ENCODE measurements around the gene FUT2.
A peak's percentile ranks its signal among the peaks of the same experiment; 100 is the strongest.
"Not testable (repeated sequence)": the region's sequence is repeated elsewhere in the genome, so short reads cannot be mapped to it uniquely, and the experiment has no call there.

Gene FUT2

DNA sequence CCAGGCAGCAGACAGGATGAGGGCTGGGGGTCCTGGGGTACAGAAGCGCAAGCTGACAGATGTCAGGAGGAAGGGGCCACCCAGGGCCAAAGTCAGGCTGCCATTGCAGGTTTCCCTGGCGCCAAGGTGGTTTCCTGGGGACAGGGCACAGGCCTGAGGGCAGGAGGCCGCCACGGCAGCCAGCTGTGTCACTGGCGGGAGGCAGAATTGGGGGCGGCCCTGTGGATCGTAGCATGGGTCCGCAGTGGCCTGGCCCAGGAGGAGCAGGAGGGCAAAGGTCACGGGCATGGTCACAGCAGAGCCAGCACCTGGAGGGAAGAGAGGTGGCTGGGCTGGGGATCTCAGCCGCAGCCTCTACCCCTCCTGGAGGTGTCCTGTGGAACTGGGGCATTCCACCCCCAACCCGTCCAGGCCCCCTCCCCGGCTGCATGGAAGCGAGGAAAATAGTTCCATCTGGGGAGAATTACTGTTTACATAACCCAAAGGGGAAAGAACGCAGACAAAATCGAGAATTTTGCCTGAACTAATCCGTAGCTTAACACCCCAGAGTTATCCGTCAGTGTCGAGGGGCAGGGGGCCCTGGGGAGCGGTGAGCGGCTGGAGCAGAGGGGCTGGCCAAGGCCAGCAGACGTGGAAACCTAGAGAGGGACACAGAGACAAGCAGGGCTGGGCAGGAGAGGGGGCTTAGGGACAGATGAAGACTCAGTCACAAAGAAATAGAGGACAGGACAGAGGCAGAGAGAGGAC, 24.9 kb upstream of the FUT2 start:
- no peak for DNase-seq (ENCODE audit: low read depth in 1 of 2, low spot score in 1 of 2)

DNA sequence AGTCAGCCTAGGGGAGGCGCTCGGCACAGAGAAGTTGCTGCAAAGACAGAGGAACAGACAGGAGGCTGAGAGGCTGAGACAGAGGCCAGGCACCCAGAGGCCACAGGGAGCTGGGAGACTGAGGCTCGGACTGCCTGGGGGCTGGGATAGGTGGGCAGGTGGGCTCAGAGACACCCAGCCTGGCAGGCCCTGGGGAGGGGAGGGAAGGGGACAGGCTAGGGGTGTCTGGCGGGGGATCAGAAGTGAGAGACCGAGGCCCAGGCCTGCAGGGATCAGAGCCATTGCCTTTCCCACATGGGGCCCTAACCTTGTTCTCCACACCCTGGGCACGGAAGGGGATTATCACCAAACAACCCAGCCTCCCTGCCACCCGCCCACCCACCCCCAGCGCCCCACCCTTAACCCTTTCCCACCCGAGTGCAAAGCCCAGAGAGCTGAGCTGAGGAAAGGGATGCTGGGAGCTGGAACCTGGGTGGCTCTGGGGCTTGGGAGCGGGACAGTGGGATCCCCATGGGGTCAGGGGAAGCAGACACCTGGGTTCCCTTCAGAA, 24.2 kb upstream of the FUT2 start:
- no peak for DNase-seq (ENCODE audit: low read depth in 1 of 2, low spot score in 1 of 2)

DNA sequence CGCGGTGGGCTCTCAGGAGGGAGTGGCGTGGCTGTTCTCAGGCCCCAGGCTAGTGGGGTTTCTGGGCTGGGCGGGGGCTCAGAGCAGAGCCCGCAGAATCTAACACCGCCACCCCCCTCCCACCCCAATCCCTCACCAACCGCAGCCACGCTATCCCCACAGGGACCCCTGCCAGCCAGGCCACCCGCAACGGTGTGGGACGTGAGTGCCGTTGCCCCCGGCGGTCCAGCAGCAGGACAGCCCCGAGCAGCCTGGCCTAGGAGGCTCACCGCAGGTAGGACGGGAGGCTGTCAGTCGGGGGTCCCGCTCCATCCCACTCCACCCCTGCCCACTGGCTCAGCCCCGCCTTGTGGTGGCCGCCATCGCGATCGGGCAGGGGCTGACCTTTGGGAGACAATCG, 22.8 kb upstream of the FUT2 start, which contains the start of gene NTN5:
TSS of gene NTN5 (minus strand) at position 24 of the 400 bp plus-strand sequence. CDS start 2,031 bp downstream, outside the sequence.
- no peak for DNase-seq (ENCODE audit: low read depth in 1 of 2, low spot score in 1 of 2)

DNA sequence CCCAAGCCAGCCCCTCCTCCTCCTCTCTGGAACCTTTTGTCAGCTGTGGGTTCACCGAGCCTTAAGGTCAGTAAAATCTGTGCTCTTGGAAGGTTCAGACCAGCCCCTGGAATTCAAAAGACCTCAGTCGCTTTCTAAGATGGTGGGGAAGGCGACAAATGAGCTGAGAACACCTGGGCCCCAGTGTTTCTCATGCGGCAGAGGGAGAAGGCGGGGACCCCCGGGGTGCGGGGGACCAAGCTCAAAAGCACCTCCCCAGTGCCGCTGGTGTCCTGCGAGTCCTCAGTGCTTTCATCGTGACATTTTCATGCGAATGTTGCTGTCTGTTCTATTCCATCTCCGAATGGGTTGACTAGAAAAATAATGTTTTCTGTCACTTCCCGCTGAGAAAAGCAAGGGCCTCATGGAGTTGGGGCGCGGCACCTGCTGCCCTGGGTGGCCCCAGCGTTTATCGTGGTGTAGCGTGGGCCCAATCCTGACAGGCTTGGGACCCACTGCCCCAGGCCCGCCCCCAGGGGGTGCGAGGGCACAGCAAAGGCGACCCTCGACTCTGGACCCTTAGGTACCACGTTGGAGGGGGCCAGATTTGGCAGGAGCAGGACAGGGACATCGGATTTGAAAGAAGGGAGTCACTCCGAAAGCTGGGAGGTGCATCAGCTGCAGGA, 22.2 kb upstream of the FUT2 start:
- DNase-seq (ENCODE audit: low read depth in 1 of 2, low spot score in 1 of 2), result no peak

DNA sequence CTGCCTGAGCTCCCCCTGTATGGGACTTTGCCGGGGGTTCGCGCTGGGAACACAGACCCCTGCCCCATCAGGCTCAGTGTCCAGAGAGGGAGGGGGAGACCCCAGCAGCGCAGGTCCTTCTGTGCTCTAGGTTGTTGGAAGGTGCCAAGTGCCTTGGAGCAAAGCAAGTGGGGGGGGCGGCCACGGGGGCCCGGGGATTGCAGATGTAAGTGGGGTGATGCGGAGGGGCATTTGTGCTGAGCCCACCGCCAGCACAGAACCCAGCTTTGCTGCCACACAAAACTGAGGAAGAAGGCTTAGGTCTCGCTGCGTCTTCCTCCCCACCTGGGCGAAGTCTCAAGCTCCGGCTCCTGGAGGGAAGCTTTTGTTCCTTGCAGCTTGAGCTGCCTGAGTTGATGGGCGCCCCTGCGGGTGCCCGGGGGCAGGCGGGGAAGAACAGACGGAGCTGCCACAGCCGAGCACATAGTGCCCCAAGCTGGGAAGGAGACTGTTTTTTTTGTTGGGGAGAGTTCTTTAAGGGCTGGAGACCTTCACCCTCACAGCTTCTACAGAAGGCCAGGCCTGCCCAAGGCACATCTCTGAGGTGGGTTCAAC, 21.5 kb upstream of the FUT2 start:
- DNase-seq (ENCODE audit: low read depth in 1 of 2, low spot score in 1 of 2), result no peak

DNA sequence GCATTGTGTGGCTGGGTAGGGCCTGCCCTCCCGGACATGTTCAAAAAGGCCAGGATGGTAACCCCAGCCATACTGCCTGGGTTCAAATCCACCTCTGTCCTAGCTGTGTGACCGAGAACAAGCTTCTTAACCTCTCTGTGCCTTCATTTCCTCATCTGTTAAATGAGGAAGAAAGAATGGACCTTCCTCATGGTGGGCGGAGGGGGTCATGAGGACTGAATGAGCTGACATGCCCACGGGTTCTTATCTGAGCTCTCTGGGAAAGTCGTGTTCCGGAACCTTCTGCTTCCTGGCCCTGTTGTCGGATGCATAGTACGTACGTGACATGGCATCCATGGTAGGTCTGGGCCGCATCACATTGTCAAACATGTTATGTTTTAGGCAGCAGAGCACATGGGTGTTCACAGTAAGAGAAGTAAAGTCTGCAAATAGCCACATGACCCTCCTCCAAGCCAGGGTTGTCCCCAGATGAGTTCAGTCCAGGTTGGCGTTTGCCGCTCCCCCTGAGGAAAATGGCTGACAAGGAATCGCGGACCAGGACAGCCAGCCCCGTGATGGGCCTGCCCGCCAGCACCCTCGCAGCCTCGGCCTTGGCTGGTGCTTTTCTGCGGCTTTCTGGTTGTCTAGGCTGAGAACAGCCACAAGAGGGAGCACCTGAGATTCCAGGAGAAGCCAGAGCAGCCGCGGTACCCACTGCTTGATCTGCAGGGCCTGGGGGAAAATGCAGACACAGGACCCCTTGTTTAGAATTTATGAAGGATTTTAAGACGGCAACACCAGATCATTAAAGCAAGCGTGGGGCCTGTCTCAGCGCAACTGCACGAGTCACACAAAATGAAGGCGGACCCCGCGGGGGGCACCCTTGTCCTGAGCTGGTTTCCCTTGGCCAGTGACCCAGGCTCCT, 20.6 kb upstream of the FUT2 start:
- peak; percentile 50 to 77 for DNase-seq (ENCODE audit: low read depth in 1 of 2, low spot score in 1 of 2)

DNA sequence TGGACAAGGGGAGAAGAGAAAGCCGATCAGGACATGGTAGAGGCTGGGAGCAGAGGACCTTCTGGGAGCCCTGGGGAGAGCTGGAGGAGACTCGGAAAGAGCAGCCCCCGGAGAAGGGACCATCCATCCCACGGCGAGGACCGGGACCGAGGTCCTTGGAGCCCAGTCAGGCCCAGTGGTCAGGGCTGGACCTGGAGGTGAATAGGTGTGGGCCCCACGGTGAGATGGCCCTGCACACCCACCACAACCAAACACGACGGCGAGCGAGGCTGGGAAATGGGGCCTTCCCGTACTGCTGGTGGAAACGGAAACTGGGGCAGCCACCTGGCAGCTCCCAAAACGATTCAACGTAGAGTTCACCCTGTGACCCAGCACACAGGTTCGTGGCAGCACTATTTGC, 19.3 kb upstream of the FUT2 start:
- DNase-seq (ENCODE audit: low read depth in 1 of 2, low spot score in 1 of 2), result no peak

DNA sequence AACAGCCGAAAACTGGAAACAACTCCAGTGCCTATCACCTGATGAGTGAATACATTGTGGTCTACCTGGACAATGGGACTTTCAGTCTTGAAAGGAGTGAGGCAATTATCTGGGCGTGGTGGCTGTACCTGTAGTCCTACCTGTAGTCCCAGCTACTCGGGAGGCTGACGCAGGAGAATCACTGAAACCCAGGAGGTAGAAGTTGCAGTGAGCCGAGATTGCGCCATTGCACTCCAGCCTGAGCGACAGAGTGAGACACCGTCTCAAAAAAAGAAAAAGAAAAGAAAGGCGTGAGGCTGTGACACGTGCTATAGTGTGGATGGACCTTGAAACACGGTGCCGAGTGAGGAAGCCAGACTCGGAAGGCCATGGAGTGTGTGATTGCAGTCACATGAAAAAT, 18.9 kb upstream of the FUT2 start:
- DNase-seq (ENCODE audit: low read depth in 1 of 2, low spot score in 1 of 2), result no peak

DNA sequence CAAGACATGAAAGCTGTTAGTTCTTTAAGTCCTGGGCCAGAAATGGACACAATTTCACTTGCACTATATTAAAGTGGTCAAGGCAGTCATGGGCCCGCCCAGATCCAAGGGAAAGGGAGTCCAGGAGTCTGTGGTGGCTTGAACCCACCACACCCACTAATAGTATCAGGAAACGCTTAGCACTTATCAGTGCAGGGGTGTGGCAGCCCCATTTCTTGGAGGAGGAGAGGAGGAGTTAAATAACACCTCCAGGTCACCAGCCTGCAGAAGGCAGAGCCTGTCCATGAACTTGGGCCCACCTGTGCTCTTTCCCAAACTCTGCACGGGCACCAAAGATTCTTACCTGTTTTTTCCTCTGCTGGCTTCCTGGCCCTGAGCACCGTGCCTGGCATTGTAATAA, 17.6 kb upstream of the FUT2 start:
- DNase-seq (ENCODE audit: low read depth in 1 of 2, low spot score in 1 of 2), result no peak

DNA sequence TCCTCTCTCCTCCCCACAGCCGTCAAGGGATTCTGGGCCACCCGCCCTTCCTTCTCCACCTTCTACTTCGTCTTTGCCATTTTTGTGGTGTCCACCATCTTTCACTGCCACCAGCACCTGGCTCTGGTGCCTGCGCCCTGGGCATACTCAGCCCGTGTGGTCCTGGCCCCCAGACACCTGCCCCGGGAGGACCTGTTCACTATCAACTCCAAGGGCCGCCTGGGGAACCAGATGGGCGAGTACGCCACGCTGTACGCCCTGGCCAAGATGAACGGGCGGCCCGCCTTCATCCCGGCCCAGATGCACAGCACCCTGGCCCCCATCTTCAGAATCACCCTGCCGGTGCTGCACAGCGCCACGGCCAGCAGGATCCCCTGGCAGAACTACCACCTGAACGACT, 15.8 kb upstream of the FUT2 start:
- DNase-seq (ENCODE audit: low read depth in 1 of 2, low spot score in 1 of 2), result not testable (repeated sequence)

DNA sequence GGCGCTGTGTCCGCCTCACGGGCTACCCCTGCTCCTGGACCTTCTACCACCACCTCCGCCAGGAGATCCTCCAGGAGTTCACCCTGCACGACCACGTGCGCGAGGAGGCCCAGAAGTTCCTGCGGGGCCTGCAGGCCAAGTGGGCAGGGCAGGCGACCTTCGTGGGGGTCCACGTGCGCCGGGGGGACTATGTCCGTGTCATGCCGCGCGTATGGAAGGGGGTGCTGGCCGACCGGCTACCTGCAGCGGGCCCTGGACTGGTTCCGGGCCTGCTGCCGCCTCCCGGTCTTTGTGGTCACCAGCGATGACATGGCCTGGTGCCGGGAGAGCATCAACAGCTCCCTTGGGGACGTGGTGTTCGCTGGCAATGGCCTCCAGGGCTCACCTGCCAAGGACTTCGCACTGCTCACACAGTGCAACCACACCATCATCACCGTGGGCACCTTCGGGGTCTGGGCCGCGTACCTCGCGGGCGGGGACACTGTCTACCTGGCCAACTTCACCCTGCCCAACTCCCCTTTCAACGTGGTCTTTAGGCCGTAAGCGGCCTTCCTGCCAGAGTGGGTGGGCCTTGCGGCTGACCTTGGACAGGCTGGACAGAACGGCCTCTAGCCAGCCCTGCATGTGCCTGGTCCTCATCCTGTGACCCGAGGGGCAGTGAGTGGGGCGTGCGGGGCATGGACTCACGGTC, 15.2 kb upstream of the FUT2 start:
- no peak for DNase-seq (ENCODE audit: low read depth in 1 of 2, low spot score in 1 of 2)

DNA sequence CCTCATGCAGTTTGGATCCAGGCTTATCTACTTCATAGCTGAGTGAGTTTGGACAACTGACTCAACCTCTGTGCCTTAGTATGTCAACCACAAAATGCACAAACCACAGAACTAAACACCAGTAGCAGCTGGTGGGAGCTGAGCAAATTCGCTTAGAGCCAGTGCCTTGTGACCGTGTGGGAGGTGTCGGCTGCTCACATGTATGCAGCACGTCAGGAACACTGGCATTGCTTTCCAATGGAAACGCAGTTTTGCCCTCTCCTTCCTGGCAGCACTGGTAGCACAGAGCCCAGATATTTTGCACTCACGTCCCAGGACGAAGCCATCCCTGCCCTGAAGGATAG, 14.7 kb upstream of the FUT2 start:
- no peak for DNase-seq (ENCODE audit: low read depth in 1 of 2, low spot score in 1 of 2)

DNA sequence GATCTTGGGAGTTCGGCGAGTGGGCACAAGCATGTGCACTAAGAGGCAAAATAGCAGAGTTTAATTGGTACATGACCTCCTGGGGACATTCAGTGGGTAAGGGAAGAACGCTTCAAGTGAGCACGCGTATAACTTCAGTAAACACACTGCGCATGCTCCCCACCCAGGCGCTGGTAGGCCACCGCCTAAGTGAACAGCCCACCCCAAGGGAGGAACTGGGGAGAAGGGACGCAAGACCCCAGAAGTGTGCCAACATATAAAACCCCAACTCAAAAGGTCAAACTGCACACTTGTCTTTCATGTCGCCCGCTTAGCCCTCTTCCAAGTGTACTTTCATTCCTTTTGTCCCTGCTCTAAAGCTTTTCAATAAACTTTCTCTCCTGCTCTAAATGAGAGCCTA, 12.4 kb upstream of the FUT2 start:
- DNase-seq (ENCODE audit: low read depth in 1 of 2, low spot score in 1 of 2), result peak in 1 of 2 donors; percentile 19

DNA sequence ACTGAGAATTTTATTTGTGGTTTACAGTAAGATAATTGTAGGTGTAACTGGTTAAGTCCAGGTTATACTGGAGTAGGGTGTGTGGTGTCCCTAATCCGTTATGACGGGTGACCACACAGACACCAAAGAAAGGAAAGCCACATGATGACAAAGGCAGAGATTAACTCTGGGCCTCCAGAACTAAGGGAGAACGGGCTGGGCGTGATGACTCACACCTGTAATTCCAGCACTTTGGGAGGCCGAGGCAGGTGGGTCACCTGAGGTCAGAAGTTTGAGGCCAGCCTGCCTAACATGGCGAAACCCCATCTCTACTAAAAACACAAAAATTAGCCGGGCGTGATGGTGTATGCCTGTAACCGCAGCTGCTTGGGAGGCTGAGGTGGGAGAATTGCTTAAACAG, 10.2 kb upstream of the FUT2 start:
- DNase-seq (ENCODE audit: low read depth in 1 of 2, low spot score in 1 of 2), result no peak

DNA sequence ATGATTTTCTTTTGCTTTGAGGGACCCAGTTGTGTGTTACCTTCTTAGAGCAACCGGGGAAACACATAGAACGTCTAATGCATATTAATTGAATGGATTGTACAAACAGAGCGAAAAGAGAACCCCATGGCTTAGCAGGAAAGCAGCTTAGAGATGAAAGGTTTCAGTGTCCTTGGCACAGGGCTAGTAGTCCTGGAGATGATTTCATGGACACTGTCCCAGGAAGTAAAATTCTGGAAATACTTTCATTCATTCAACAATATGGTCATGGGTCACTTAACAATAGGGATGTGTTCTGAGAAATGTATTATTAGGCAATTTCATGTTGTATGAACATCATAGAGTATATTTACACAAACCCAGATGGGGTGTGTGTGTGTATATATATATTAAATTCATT, 9.7 kb upstream of the FUT2 start:
- DNase-seq (ENCODE audit: low read depth in 1 of 2, low spot score in 1 of 2), result no peak

DNA sequence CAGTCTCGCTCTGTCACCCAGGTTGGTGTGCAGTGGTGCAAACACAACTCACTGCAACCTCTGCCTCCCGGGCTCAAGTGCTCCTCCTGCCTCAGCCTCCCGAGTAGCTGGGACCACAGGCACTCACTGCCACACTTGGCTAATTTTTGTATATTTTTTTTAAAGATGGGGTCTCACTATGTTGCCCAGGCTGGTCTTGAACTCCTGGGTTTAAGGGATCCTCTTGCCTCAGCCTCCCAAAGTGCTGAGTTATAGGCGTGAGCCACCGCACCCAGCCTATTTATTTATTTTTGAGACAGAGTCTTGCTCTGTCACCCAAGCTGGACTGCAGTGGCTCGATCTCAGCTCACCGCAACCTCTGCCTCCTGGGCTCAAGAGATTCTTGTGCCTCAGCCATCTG, 9.1 kb upstream of the FUT2 start:
- DNase-seq (ENCODE audit: low read depth in 1 of 2, low spot score in 1 of 2), result not testable (repeated sequence)

DNA sequence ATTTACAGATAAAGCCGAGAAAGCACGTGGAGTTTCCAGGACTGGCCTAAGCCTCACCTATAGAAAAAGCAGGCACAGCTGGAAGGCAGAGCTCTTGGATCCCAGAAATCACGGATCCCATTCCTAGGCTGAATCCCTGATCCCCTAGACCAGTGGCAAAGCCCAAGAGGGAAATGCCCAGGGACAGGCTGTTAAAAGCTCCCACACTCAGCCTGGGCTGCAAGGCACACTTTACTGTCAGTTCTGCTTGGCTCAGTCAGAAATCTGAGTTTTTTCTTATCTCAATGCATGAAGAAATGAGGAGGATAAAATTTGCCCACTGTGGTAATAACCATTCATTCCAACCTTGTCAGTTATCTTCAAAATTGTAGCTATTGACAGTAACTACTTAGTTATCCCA, 8.0 kb upstream of the FUT2 start:
- no peak for DNase-seq (ENCODE audit: low read depth in 1 of 2, low spot score in 1 of 2)

DNA sequence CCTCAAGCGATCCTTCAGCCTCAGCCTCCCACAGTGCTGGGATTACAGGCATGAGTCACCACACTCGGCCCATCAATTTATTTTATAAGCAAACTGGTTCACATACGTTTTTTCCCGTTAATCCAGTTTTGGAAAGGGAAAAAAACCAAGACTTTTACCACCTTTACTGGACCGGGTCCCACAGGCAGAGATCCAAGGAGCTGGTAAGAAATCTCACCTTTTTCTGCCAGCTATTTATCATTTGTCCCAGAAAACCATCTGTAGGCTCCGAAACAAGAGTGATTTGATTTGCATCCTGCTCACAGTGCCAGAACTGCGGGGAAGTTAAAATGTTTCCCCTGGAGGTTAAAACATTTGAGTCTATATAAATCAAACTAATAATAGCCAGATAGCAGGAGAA, 6.3 kb upstream of the FUT2 start:
- no peak for DNase-seq (ENCODE audit: low read depth in 1 of 2, low spot score in 1 of 2)

DNA sequence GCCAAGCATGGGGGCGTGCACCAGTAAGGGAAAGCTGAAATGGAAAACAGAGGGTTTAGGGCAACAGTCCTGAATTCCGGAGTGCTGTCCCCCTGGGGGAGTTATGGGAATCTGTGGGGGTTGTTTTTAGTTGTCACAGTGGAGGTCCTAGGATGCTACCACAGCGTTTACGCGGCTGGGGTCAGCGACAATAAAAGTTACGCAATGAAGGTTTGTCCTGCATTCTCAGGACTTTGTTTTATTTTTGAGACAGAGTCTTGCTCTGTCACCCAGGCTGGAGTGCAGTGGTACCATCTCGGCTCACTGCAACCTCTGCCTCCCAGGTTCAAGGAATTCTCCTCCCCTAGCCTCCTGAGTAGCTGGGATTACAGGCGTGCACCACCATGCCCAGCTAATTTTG, 2.1 kb upstream of the FUT2 start:
- DNase-seq (ENCODE audit: low read depth in 1 of 2, low spot score in 1 of 2), result not testable (repeated sequence)

DNA sequence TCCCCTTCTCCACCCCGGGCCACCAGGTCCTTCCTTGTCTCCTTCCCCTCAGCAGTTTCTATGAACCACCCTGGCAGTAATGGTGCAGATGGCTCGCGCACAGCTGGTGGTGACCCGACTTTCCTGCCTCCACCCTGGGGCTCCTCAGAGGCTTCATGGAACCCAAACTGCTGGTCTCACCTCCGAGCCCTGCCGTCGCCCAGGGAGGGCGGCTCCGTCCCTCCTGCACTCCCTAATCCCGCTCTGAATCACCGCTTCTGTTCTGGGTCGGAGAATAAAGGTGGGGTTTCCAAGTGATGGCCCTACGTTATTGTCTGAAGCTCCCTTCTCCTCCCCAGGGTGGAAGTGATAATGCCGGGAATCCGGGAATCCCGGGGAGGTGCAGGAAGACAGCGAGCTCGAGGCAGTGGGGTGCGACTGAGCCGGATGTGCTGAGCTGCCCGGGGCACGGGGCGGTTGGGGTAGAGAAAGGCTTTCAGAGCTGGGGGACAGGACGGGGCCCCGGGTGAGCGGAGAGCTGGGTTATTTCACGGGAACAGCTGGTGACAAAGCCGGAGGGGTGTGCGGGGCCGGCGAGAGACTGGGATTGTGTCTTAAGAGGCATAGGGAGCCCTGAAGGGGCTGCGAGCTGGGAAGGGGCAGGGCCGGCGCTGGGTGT, 711 bp downstream of the FUT2 start:
- no peak for DNase-seq (ENCODE audit: low read depth in 1 of 2, low spot score in 1 of 2)
